OCI-M2 (cell line): ENCODE measurements around the gene CCDC9B.
A peak's percentile ranks its signal among the peaks of the same experiment; 100 is the strongest.

Source experiments
- DNase-seq: peaks from one replicate; lab custom pipeline; 2025; ENCODE audit not compliant: unreplicated experiment; lab: John Stamatoyannopoulos, UW

CCDC9B gene

GRCh38 chr15:40310001-40310959 is 30.5 kb downstream of the CCDC9B start:
- no peak for DNase-seq

GRCh38 chr15:40309344-40309862 is 31.3 kb downstream of the CCDC9B start:
- no peak for DNase-seq

- DNase-seq, result peak; percentile 14
Observed at GRCh38 chr15:40307421-40308211, 33.1 kb downstream of the CCDC9B start, which contains the start of gene PLCB2. TSS of gene PLCB2 (minus strand) at chr15:40307935. CDS start at chr15:40307672, 263 bp downstream.

GRCh38 chr15:40306908-40307307 is 33.8 kb downstream of the CCDC9B start:
- no peak for DNase-seq

- no peak for DNase-seq
Observed at GRCh38 chr15:40306371-40306770, 34.4 kb downstream of the CCDC9B start.

GRCh38 chr15:40305281-40305680 is 35.5 kb downstream of the CCDC9B start:
- no peak for DNase-seq

GRCh38 chr15:40303576-40303975 is 37.2 kb downstream of the CCDC9B start:
- no peak for DNase-seq

- no peak for DNase-seq
Observed at GRCh38 chr15:40302981-40303380, 37.8 kb downstream of the CCDC9B start.

GRCh38 chr15:40302288-40302886 is 38.4 kb downstream of the CCDC9B start:
- no peak for DNase-seq

- no peak for DNase-seq
Observed at GRCh38 chr15:40301467-40302179, 39.1 kb downstream of the CCDC9B start.

- no peak for DNase-seq
Observed at GRCh38 chr15:40300771-40301170, 40.0 kb downstream of the CCDC9B start.

GRCh38 chr15:40300367-40300766 is 40.4 kb downstream of the CCDC9B start:
- DNase-seq, result no peak

GRCh38 chr15:40298216-40298935 is 42.4 kb downstream of the CCDC9B start:
- DNase-seq, result no peak

GRCh38 chr15:40297356-40297755 is 43.4 kb downstream of the CCDC9B start:
- no peak for DNase-seq

GRCh38 chr15:40296561-40297230 is 44.0 kb downstream of the CCDC9B start:
- no peak for DNase-seq

GRCh38 chr15:40295877-40296560 is 44.7 kb downstream of the CCDC9B start:
- DNase-seq, result no peak

GRCh38 chr15:40295297-40295696 is 45.4 kb downstream of the CCDC9B start:
- DNase-seq, result no peak
